AG04450 (cell line): ENCODE measurements around the gene NLGN1. TPM values are rescaled to one million over a fixed set of nuclear protein-coding genes. Genes with fewer than 3 reads are reported as not detected.

Experiments
- CTCF ChIA-PET: fragments of 300-600, 350-600 bp; formaldehyde crosslinking; extraction: SDS; loops from one replicate; lab custom pipeline; 2022; ENCODE audit warnings: antibody characterized with exemption, inconsistent platforms; lab: Charles Lee
- POLR2A ChIA-PET: fragments of 350-600 bp; formaldehyde crosslinking; extraction: SDS; loops from one replicate; lab custom pipeline; 2021; ENCODE audit warnings: antibody characterized with exemption, inconsistent platforms; lab: Yijun Ruan, JAX
- DNase-seq: peaks from one replicate; pipeline ENCODE4 v3.0.0-alpha.2; 2011; ENCODE audit warnings: low read depth, low spot score
- H3K27ac ChIP-seq: one replicate; pipeline ENCODE4 v1.5.1; 2012; ENCODE audit warnings: low read depth, low read length, control low read depth
- H3K27me3 ChIP-seq: one replicate; pipeline ENCODE4 v1.6.0; 2012; ENCODE audit warnings: low read length; ENCODE audit not compliant: control insufficient read depth, insufficient read depth
- H3K4me3 ChIP-seq: 2 replicates; pipeline ENCODE4 v1.5.1; 2011; ENCODE audit warnings: mild to moderate bottlenecking, low read depth, low read length, control low read depth
- H3K9me3 ChIP-seq: 2 replicates; pipeline ENCODE4 v1.5.1; 2012; ENCODE audit warnings: low read length; ENCODE audit not compliant: control insufficient read depth, insufficient read depth
- CTCF ChIP-seq: IDR thresholded peaks from 2 replicates; pipeline ENCODE4 v1.5.1; 2011; ENCODE audit warnings: low read depth, low read length, control low read depth, inconsistent platforms
- polyA plus RNA-seq: library from polyadenylated mRNA; depleted of rRNA; stranded (reverse); fragments of >200 nt; gene quantifications from 2 replicates; pipeline ENCODE4 v1.2.3, GENCODE V29; 2011

Gene NLGN1
- polyA plus RNA-seq, 1 experiment = 1.7 TPM

- CTCF ChIA-PET = no interaction called here
- no peak for DNase-seq
- Histone ChIP-seq H3K27ac (no peak overlapping the region), H3K27me3 (no peaks in the 10 kb centered on the region), H3K4me3 (no peak overlapping the region), H3K9me3 (no peaks in the 10 kb centered on the region)
- POLR2A ChIA-PET = interaction anchor here (1.2 kb wide), 1 partner anchor 55 kb away, joined by 3 read pairs; no protein-coding TSS in a partner anchor
- TF ChIP-seq CTCF = no peak
These were observed 855.8 kb downstream of the NLGN1 start for GRCh38 chr3:174253196-174253823.

GRCh38 chr3:174253940-174254339, 856.4 kb downstream of the NLGN1 start:
- CTCF ChIA-PET = interaction anchor here (0.6 kb wide), 1 partner anchor 69 kb away, joined by 5 read pairs; no protein-coding TSS in a partner anchor
- no peak for DNase-seq
- Histone ChIP-seq H3K27me3 (no peaks in the 10 kb centered on the region), H3K4me3 (no peak overlapping the region), H3K27ac (no peak overlapping the region), H3K9me3 (no peaks in the 10 kb centered on the region)
- no peak for TF ChIP-seq CTCF
- POLR2A ChIA-PET = no interaction called here

GRCh38 chr3:174255454-174255853, 857.9 kb downstream of the NLGN1 start:
- POLR2A ChIA-PET = no interaction called here

GRCh38 chr3:174266476-174266875, 868.9 kb downstream of the NLGN1 start:
- POLR2A ChIA-PET = no interaction called here
- H3K9me3 ChIP-seq = no peaks in the 10 kb centered on the region
- no peak overlapping the region for H3K4me3 ChIP-seq
- CTCF ChIA-PET = no interaction called here
- no peaks in the 10 kb centered on the region for H3K27me3 ChIP-seq
- H3K27ac ChIP-seq = no peak overlapping the region
- TF ChIP-seq CTCF = no peak
- no peak for DNase-seq

More at GRCh38 chr3:174255454-174255853, 857.9 kb downstream of the NLGN1 start:
- Histone ChIP-seq H3K4me3 (no peak overlapping the region), H3K27ac (no peak overlapping the region), H3K27me3 (no peaks in the 10 kb centered on the region), H3K9me3 (no peaks in the 10 kb centered on the region)
- CTCF ChIA-PET = interaction anchor here (0.6 kb wide), 1 partner anchor 560 kb away, joined by 4 read pairs; no protein-coding TSS in a partner anchor
- TF ChIP-seq CTCF = no peak
- no peak for DNase-seq

GRCh38 chr3:174268061-174268460, 870.5 kb downstream of the NLGN1 start:
- no peak overlapping the region for H3K4me3 ChIP-seq
- POLR2A ChIA-PET = no interaction called here
- no peaks in the 10 kb centered on the region for H3K9me3 ChIP-seq
- no peak for DNase-seq
- no peak overlapping the region for H3K27ac ChIP-seq
- no peak for TF ChIP-seq CTCF
- CTCF ChIA-PET = no interaction called here
- no peaks in the 10 kb centered on the region for H3K27me3 ChIP-seq
